Measurements from ENCODE around the gene USP26.
"Not testable (repeated sequence)": the region's sequence is repeated elsewhere in the genome, so short reads cannot be mapped to it uniquely, and the experiment has no call there.

DNA sequence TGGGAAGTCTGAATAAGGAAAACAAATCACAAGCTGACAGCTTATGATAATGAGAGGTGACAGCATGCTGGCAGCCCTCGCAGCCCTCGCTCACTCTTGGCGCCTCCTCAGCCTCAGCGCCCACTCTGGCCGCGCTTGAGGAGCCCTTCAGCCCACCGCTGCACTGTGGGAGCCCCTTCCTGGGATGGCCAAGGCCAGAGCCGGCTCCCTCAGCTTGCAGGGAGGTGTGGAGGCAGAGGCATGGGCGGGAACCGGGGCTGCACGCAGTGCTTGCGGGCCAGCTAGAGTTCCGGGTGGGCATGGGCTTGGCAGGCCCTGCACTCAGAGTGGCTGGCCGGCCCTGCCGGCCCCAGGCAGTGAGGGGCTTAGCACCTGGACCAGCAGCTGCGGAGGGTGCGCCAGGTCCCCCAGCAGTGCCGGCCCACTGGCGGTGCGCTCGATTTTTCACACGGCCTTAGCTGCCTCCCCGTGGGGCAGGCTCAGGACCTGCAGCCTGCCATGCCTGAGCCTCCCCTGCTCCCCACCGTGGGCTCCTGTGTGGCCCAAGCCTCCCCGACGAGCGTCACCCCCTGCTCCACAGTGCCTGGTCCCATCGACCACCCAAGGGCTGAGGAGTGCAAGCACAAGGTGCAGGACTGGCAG lies 52.6 kb downstream of the USP26 start:
- TF ChIP-seq TAF1 (IDR thresholded peaks at IDR 0.05; ENCODE audit: borderline replicate concordance, low read depth, low read length); POLR2AphosphoS5 (IDR thresholded peaks at IDR 0.05; ENCODE audit: low read depth, low read length); POLR2A (IDR thresholded peaks at IDR 0.05; ENCODE audit: low read depth, low read length): not testable (repeated sequence)
